Measurements from ENCODE around the gene AFF3. TPM values are rescaled to one million over a fixed set of nuclear protein-coding genes. Genes with fewer than 3 reads are reported as not detected.

The AFF3 gene
- total RNA-seq, 1 donor from 2014 or later: 8.0 TPM

DNA sequence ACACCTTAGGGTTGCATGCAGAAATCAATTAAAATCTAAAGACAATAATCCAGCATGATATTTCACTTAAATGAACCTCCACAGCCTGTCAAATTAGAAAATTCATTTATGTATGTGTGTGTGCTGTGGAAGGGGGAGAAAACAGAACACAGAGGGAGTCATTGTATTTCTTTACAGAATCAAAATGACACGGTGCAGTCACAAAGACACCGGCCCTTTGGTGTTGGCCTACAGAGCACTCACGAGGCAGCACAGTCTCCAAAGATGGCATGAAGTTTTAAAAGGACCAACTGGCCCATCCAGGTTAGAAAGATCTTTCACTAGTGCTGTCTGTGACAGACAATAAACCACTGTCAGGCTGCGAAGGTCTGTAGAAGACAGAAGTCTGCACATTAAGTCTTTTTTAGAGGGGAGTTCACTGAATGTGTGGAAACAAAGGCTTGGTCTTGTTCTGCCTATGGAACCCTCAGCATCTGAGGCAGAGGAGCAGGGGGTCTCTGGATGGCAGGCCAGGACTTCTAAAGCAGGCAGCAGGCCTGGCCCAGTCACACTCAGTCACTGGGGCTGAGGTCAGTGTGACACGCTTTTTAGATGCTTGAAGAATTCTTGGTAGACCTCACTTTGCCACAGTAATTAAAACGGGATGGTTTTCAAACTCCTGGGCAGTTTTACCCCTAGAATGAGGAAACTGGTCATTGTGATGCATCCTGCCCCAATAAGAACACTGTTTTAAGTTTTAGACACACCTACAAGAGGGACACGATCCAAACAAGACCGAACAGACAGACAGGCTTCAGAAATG, 184.9 kb downstream of the AFF3 start:
- intact Hi-C loops (cut with micrococcal nuclease): no loop called here

DNA sequence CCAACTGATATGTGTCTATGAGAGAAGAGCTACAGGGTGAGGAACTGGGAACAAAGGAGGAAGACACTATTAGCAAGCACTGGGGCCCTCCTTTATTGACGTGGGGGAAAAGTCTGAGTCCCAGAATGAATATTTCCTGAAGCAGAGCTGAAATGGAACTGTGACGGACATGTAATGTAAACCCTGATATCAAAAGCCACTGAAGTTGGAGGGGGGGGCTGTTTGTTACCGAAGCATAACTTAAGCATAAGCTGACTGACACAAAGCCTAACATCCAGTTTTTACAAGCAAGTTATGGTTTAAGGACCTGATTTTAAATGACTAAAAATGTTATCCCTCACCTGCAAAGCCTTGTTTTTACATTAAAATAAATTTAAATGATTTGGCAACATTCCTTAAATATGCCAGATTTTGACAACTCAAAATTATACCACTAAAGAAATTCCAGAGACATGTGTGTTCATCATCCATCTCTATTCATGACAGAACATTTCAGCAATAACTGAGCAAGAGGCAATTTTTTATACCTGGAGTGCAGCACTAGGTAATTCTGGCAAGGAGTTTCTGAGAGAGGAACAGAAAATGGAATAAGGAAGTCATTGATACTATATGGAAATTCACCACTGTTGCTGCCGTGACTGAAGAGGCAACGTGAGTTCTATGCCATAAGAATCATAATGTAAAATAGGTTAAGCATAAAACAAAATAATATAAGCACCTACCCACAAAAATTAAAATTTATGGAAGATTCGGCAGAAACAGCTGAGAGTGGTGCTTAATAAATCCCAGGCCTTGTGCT, 186.0 kb downstream of the AFF3 start:
- no peaks in the 10 kb centered on the region for H3K27me3 ChIP-seq (ENCODE audit: low read depth)
- TF ChIP-seq, protein P1, sequence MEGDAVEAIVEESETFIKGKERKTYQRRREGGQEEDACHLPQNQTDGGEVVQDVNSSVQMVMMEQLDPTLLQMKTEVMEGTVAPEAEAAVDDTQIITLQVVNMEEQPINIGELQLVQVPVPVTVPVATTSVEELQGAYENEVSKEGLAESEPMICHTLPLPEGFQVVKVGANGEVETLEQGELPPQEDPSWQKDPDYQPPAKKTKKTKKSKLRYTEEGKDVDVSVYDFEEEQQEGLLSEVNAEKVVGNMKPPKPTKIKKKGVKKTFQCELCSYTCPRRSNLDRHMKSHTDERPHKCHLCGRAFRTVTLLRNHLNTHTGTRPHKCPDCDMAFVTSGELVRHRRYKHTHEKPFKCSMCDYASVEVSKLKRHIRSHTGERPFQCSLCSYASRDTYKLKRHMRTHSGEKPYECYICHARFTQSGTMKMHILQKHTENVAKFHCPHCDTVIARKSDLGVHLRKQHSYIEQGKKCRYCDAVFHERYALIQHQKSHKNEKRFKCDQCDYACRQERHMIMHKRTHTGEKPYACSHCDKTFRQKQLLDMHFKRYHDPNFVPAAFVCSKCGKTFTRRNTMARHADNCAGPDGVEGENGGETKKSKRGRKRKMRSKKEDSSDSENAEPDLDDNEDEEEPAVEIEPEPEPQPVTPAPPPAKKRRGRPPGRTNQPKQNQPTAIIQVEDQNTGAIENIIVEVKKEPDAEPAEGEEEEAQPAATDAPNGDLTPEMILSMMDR (IDR thresholded peaks at IDR 0.05; ENCODE audit: borderline replicate concordance): no peak
- no peak for DNase-seq
- H3K4me3 ChIP-seq: no peak overlapping the region
- intact Hi-C loops (cut with micrococcal nuclease): no loop called here
- peaks cover 21% of the 10 kb centered on the region for H3K4me1 ChIP-seq
- H3K27ac ChIP-seq (replicated peaks): no peak overlapping the region
- peaks cover 5% of the 10 kb centered on the region for H3K9me3 ChIP-seq (replicated peaks)
- H3K36me3 ChIP-seq: no peaks in the 10 kb centered on the region

More for the DNA sequence above, 184.9 kb downstream of the AFF3 start:
- Histone ChIP-seq H3K4me1 (peaks cover 26% of the 10 kb centered on the region), H3K4me3 (no peak overlapping the region), H3K9me3 (replicated peaks) (peaks cover 5% of the 10 kb centered on the region), H3K36me3 (no peaks in the 10 kb centered on the region), H3K27me3 (ENCODE audit: low read depth) (no peaks in the 10 kb centered on the region), H3K27ac (replicated peaks) (no peak overlapping the region)
- TF ChIP-seq, protein P1 (IDR thresholded peaks at IDR 0.05; ENCODE audit: borderline replicate concordance): no peak
- no peak for DNase-seq

DNA sequence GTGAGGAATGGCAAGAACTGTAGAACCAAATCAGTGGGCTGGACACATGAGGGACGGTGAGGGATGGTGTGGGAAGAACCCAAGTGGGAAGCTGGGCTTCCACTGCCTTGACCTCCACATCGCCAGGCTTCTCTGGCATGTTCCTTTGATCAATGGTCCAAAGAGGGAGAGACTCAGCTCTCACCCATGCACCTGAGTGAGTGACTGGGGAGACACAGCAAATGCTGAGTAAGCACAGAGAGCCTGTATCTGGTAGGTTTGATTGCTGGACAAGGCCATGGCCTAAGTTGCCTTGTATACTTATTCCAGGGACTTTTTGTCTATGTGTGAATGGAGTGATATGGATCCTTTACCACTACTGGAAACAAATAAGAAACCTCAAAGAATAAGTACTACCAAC, 188.6 kb downstream of the AFF3 start:
- no peak overlapping the region for H3K4me3 ChIP-seq
- TF ChIP-seq, protein P1 (IDR thresholded peaks at IDR 0.05; ENCODE audit: borderline replicate concordance): no peak

DNA sequence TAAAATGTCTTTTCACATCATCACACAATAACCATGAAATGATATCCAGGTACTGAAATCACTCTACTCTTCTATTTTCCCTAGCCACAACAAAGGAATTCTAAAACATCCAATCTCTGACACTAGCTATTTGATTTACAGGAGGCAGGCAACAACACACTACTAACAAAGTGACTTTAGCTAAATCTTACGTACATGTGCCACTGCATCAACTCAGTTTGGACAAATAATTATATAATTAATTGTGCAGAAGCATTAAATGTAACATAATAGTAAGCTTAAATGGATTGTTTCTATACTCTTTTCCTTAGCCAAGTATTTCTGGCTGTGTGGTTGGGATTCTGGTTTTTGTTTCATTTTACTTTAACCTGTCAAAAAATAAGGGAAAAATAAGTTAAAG, 192.4 kb downstream of the AFF3 start:
- Histone ChIP-seq H3K27ac (replicated peaks) (no peak overlapping the region), H3K27me3 (ENCODE audit: low read depth) (no peaks in the 10 kb centered on the region), H3K4me3 (no peak overlapping the region), H3K36me3 (no peaks in the 10 kb centered on the region), H3K9me3 (replicated peaks) (no peaks in the 10 kb centered on the region), H3K4me1 (no peaks in the 10 kb centered on the region)
- DNase-seq: no peak
- intact Hi-C loops (cut with micrococcal nuclease): no loop called here
- TF ChIP-seq, protein P1 (IDR thresholded peaks at IDR 0.05; ENCODE audit: borderline replicate concordance): no peak

More for the DNA sequence above, 188.6 kb downstream of the AFF3 start:
- Histone ChIP-seq H3K27me3 (ENCODE audit: low read depth) (no peaks in the 10 kb centered on the region), H3K4me1 (no peaks in the 10 kb centered on the region), H3K27ac (replicated peaks) (no peak overlapping the region), H3K36me3 (no peaks in the 10 kb centered on the region), H3K9me3 (replicated peaks) (peaks cover 5% of the 10 kb centered on the region)
- intact Hi-C loops (cut with micrococcal nuclease): no loop called here
- no peak for DNase-seq

DNA sequence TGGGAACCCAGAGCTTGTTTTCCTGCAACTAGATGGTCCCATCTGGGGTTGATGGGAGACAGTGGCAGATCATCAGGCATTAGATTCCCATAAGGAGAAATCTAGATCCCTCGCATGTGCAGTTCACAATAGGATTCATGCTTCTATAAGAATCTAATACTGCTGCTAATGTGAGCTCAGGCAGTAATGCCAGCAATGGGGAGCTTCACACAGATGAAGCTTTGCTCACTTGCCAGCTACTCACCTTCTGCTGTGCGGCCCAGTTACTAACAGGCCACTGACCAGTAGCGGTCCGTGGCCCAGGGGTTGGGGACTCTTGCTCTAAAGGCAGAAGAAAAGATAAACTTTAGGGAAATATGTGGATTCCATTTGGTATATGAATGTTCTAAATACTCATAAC, 192.9 kb downstream of the AFF3 start:
- no peaks in the 10 kb centered on the region for H3K27me3 ChIP-seq (ENCODE audit: low read depth)
- H3K4me1 ChIP-seq: peaks cover under 1% of the 10 kb centered on the region
- no peak for DNase-seq
- H3K27ac ChIP-seq (replicated peaks): no peak overlapping the region
- no peaks in the 10 kb centered on the region for H3K36me3 ChIP-seq
- intact Hi-C loops (cut with micrococcal nuclease): no loop called here
- H3K4me3 ChIP-seq: no peak overlapping the region
- TF ChIP-seq, protein P1 (IDR thresholded peaks at IDR 0.05; ENCODE audit: borderline replicate concordance): no peak
- no peaks in the 10 kb centered on the region for H3K9me3 ChIP-seq (replicated peaks)

Measured in left ventricle myocardium inferior (tissue), 1 donor.